Measurements from ENCODE around the gene FAM131B.

DNA sequence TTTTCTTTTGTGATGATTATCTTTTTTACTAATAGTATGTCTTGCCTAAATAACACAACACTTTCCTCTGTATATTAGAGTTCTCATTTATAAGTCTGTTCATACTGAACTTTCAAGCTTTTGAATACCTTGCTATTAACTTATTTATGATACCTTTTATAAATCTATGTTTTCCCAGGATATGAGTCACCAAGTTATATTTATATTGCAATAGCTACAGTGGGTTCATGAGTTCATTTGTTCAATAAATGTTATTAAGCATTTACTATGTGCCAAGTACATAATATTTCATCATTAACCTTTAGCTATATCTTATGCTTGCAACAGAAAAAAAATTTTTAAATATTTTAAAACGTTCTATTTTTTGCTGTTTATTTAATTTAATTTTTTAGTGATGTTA is 28.3 kb downstream of the FAM131B start:
- TF ChIP-seq EP300 (IDR thresholded peaks at IDR 0.05) = no peak
- TF ChIP-seq, protein P1, sequence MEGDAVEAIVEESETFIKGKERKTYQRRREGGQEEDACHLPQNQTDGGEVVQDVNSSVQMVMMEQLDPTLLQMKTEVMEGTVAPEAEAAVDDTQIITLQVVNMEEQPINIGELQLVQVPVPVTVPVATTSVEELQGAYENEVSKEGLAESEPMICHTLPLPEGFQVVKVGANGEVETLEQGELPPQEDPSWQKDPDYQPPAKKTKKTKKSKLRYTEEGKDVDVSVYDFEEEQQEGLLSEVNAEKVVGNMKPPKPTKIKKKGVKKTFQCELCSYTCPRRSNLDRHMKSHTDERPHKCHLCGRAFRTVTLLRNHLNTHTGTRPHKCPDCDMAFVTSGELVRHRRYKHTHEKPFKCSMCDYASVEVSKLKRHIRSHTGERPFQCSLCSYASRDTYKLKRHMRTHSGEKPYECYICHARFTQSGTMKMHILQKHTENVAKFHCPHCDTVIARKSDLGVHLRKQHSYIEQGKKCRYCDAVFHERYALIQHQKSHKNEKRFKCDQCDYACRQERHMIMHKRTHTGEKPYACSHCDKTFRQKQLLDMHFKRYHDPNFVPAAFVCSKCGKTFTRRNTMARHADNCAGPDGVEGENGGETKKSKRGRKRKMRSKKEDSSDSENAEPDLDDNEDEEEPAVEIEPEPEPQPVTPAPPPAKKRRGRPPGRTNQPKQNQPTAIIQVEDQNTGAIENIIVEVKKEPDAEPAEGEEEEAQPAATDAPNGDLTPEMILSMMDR (IDR thresholded peaks at IDR 0.05) = no peak
- TF ChIP-seq POLR2A (IDR thresholded peaks at IDR 0.05) = no peak

Measured in ovary (tissue), 3 donors.